ENCODE measurements around the gene TAP1.

TAP1 gene

DNA sequence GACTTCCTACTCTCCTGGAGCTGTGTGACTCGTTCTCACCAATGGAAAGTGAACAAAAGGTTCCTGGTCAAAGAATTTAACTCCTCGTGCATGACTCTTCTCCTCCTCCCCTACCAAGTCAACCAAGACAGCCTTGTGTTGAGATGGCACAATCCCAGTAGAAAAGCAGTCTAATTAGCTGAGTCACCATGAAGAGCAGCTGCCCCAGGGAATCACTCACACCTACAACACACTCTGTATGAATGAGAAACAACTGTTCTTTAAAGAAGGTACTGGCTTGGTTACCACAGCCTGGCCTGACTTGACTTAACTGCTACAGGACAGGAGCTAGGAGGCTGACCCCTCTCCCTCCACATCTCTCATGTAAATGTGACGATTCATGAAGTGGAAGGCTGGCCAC, 33.8 kb downstream of the TAP1 start:
- peak; percentile 94 for DNase-seq (ENCODE audit: low read depth)
- TF ChIP-seq, protein P1, sequence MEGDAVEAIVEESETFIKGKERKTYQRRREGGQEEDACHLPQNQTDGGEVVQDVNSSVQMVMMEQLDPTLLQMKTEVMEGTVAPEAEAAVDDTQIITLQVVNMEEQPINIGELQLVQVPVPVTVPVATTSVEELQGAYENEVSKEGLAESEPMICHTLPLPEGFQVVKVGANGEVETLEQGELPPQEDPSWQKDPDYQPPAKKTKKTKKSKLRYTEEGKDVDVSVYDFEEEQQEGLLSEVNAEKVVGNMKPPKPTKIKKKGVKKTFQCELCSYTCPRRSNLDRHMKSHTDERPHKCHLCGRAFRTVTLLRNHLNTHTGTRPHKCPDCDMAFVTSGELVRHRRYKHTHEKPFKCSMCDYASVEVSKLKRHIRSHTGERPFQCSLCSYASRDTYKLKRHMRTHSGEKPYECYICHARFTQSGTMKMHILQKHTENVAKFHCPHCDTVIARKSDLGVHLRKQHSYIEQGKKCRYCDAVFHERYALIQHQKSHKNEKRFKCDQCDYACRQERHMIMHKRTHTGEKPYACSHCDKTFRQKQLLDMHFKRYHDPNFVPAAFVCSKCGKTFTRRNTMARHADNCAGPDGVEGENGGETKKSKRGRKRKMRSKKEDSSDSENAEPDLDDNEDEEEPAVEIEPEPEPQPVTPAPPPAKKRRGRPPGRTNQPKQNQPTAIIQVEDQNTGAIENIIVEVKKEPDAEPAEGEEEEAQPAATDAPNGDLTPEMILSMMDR (conservative IDR thresholded peaks at IDR 0.05; ENCODE audit: control insufficient read depth, insufficient read depth, low read depth, low read length) = no peak

DNA sequence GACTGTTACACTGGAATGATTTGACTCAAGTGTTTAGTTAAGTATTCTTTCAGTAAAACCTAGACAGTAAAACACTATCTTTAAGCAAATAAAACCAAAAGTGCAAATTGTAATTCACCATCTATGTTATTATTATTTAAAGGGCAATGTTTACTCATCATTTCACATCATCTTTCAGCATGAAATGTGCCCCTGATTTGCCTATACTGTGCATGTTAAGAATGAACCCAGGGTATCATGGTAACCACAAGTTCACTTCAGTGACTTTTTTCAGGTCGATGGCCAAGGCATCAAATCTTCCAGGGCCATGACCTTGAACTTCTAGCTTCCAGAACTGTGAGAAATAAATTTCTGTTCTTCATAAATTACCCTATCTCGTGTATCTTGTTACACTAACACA, 34.6 kb downstream of the TAP1 start:
- DNase-seq (ENCODE audit: low read depth) = no peak
- TF ChIP-seq, protein P1 (conservative IDR thresholded peaks at IDR 0.05; ENCODE audit: control insufficient read depth, insufficient read depth, low read depth, low read length) = no peak
- no peak overlapping the region for H3K4me3 ChIP-seq (ENCODE audit: control insufficient read depth, low read depth, low read length)

More for the DNA sequence above, 33.8 kb downstream of the TAP1 start:
- no peak overlapping the region for H3K4me3 ChIP-seq (ENCODE audit: control insufficient read depth, low read depth, low read length)

DNA sequence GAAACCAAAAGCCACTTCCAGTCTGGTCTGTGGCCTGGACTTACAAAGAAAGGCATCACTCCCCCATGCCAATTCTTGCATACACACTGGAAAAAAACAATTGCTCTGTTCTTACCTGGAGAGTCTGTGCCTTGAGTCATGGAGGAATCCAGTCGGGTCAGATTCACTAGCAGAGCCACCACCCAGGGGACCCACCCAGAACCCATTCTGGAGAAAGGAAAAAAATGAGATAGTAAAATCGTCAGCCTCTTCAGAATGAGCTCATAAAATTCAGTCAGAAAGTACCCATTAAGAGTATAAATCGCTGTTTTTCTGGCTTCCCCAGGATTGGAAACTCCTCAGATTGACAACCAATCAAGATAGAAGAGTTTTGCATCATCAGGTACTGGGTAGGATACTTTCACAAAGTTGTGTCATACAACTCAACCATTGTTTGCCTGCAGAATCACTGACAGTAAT, 36.7 kb downstream of the TAP1 start, which contains the start of gene HLA-DOB:
Gene HLA-DOB, minus strand, starts transcription at position 257 of the 459 bp plus-strand sequence. Its CDS starts 51 bp downstream, at position 206.
- no peak within 1 kb of the TSS for H3K4me3 ChIP-seq (ENCODE audit: control insufficient read depth, low read depth, low read length)
- DNase-seq (ENCODE audit: low read depth) = peak; percentile 38
- TF ChIP-seq, protein P1 (conservative IDR thresholded peaks at IDR 0.05; ENCODE audit: control insufficient read depth, insufficient read depth, low read depth, low read length) = no peak

GRCh38 chr6:32815996-32816395, 37.5 kb downstream of the TAP1 start:
- TF ChIP-seq, protein P1 (conservative IDR thresholded peaks at IDR 0.05; ENCODE audit: control insufficient read depth, insufficient read depth, low read depth, low read length) = no peak
- DNase-seq (ENCODE audit: low read depth) = no peak

GRCh38 chr6:32815115-32815514, 38.4 kb downstream of the TAP1 start:
- TF ChIP-seq, protein P1 (conservative IDR thresholded peaks at IDR 0.05; ENCODE audit: control insufficient read depth, insufficient read depth, low read depth, low read length) = no peak
- no peak overlapping the region for H3K4me3 ChIP-seq (ENCODE audit: control insufficient read depth, low read depth, low read length)
- peak; percentile 91 for DNase-seq (ENCODE audit: low read depth)

More at GRCh38 chr6:32815996-32816395, 37.5 kb downstream of the TAP1 start:
- no peak overlapping the region for H3K4me3 ChIP-seq (ENCODE audit: control insufficient read depth, low read depth, low read length)

- H3K4me3 ChIP-seq (ENCODE audit: control insufficient read depth, low read depth, low read length) = no peak overlapping the region
- no peak for DNase-seq (ENCODE audit: low read depth)
- TF ChIP-seq, protein P1 (conservative IDR thresholded peaks at IDR 0.05; ENCODE audit: control insufficient read depth, insufficient read depth, low read depth, low read length) = no peak
Measured at GRCh38 chr6:32814145-32814544, 39.4 kb downstream of the TAP1 start.

DNA sequence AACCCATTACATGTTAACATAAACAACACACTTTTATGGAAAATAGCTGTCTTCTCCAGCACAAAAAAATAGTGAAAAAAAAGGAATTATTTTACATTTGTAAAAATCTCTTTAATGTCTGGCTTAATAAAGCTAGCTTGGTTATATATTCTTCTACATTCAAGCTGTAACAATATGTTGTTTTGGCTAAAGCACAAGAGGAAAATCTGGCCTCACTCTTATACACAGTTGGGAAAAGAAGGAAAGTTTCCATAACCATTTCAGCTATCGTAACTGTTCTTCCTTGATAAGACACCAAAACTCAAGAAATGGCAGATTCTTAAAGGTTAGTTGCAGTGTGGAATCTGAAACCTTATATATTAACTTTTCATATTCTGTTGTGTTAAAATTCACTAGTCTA, 44.3 kb downstream of the TAP1 start:
- TF ChIP-seq, protein P1 (conservative IDR thresholded peaks at IDR 0.05; ENCODE audit: control insufficient read depth, insufficient read depth, low read depth, low read length) = no peak
- no peak for DNase-seq (ENCODE audit: low read depth)
- no peak overlapping the region for H3K4me3 ChIP-seq (ENCODE audit: control insufficient read depth, low read depth, low read length)
